CD4-positive, alpha-beta T cell treated with Interferon gamma for 1 hour (primary cell): Measurements from ENCODE around the gene HSPA4L.
A peak's percentile ranks its signal among the peaks of the same experiment; 100 is the strongest.

Experiments
- DNase-seq: peaks from one replicate; pipeline ENCODE4 v3.0.0-alpha.2; 2020

Gene HSPA4L

GRCh38 chr4:127782275-127783025 is at the start of gene HSPA4L:
Gene HSPA4L, plus strand, starts transcription at chr4:127782322. Its CDS starts 229 bp downstream, at chr4:127782551.
- peak; percentile 52 for DNase-seq

- no peak for DNase-seq
Observed at GRCh38 chr4:127732623-127733328, 49.3 kb upstream of the HSPA4L start.

DNA sequence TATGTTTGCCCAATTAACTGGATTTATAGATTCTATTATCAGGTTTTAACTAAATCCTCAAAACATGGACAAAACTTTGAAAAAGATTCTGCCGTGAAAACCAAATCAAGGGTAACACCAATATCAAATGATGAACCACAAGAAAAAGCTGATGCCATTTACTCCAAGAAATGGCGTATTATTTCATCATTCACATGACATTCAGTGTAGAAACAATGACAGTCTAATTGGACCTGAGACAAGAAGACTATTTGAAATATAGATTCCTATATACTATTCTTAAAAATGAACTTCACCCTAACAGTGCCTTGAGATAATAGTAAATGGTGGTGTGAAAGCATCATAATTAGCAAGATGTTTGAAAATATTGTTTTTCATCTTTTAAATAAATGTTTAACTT is 47.1 kb upstream of the HSPA4L start:
- DNase-seq, result no peak

DNA sequence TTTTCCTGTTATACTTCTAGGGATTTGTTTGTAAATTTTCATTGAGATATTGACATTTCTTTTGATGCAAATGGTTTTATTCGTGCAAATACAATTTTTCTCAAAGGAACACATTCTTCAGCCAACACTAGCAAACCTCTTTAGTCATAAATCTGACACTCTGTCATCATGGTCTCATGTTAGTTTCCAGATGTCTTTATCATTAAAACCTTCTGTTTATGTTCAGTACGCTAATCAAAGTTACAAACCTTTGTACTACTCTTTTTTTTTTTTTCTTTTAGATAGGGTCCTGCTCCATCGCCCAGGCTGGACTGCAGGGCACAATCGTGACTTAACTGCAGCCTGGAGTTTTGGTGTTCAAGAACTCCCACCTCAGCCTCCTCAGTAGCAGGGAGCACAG is 44.8 kb upstream of the HSPA4L start:
- no peak for DNase-seq

GRCh38 chr4:127741247-127741646 is 40.9 kb upstream of the HSPA4L start:
- no peak for DNase-seq

- no peak for DNase-seq
Observed at GRCh38 chr4:127747883-127748282, 34.2 kb upstream of the HSPA4L start.

DNA sequence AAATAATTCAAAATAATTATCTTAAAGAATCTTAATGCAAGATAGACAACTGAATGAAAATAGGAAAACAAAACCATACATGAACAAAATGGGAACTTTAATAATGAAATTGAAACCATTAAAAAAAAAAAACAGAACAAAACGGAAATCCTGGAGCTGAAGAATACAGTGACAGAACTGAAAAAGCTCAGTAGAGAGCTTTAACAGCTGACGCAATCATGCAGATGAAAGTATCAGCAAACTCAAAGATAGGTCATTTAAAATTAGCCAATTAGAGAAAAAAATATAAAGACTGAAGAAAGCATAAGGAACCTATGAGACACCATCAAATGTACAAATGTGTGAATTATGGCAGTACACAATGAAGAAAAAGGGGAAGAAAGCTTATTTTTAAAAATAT is 33.2 kb upstream of the HSPA4L start:
- DNase-seq, result no peak

DNA sequence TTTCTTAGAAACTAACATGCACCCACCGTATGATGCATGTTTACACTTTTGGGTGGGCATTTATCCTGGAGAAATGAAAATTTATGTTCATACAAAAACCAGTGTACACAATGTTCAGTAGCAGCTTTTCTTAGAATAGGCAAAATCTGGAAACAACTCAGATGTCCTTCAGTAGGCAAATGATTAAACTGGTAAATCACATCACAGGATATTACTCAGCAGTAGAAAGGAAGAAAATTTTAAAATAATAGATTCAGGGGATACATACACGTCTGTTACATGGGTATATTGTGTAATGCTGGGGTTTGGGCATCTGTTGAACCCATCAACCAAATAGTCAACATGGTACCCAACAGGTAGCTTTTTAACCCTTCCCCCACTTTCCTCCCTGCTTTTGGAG is 25.2 kb upstream of the HSPA4L start:
- no peak for DNase-seq

GRCh38 chr4:127759228-127759820 is 22.8 kb upstream of the HSPA4L start:
- DNase-seq, result no peak

- no peak for DNase-seq
Observed at GRCh38 chr4:127759893-127760292, 22.2 kb upstream of the HSPA4L start.

DNA sequence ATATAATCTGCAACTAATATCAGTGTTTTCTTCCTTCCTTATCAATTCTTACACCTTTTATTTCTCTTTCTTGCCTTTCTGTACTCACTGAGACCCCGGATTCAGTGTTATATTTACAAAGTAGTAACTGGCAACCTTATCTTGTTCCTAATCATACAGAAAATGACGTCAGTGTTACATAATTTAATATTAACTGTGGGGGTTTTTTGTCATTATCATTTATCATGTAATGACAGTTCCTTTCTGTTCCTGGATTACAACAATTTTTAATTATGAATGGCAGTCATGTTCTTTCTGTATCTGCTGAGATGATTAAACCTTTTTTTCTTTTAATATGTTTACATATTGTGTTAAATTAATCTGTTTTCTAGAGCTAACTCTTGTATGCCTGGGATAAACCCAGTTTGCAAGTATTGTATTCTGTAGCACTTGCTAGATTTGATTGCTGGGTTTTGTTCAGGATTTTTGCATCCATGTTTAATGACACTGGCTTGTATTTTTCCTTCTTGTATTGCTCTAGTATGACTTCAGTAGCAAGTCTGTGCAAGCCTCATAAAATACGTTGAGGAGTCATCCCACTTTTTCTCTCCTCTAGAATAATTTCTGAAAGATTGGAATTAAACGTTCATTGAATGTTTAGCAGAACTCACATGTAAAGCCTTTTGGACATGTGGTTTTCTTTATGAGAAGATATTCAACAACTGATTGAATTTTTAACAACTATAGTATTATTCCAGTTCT is 10.4 kb upstream of the HSPA4L start:
- no peak for DNase-seq

DNA sequence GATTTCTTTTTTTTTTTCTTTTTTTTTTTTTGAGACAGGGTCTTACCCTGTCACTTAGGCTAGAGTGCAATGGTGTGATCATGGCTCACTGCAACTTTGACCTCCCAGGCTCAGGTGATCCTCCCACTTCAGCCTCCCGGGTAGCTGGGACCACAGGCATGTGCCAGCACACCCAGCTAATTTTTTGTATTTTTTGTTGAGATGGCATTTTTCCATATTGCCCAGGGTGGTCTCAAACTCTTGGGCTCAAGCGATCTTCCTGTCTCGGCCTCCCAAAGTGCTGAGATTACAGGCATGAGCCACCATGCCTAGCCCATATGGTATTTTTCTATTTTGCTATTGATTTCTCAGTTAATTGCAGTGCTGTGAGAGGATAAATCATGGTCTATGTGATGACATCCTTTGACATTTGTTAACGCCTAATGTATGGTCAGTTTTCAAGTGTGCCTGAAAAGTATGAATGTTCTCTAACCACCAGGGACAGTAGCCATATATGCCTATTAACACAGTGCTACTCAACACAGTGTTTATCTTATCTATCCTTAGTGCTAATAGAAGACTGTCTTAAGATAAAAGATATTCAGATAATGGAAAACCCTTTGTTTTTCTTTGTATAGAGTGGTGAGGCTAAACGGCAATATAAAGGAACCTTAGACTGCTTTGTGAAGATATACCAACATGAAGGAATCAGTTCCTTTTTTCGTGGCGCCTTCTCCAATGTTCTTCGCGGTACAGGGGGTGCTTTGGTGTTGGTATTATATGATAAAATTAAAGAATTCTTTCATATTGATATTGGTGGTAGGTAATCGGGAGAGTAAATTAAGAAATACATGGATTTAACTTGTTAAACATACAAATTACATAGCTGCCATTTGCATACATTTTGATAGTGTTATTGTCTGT is 9.1 kb upstream of the HSPA4L start:
- DNase-seq, result no peak

GRCh38 chr4:127775843-127776242 is 6.3 kb upstream of the HSPA4L start:
- DNase-seq, result no peak

DNA sequence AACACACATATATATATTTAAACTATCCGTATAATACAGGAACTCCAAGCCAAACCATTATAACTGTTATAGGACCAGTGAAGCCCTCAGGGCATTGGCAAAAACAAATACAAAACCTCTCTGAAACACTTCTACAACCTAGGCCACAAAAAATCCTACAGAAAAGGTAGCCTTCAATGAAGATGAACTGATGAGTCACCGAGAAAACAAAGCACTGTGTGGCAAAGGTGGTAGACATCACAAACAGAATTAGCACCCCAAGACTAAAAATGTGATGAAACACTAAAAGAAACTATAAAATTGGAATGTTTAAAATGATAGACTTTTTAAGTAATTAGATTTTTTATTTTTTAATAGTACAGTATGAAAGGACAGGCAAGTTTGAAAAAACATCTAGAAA is 5.5 kb upstream of the HSPA4L start:
- no peak for DNase-seq

DNA sequence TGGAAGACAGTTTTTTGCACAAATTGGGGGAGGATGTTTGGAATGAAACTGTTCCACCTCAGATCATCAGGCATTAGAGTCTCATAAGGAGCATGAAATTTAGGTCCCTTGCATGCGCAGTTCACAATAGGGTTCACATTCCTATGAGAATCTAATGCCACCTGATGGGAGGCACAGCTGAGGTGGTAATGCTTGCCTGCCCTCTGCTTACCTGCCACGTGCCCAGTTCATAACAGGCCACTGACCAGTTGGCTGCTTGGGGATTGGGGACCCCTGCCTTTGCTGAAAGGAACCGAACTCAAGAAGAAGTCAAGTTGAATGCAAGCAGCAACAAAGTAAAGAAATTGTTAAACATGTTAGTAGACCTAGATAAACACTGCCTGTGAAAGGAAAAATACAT is 4.6 kb upstream of the HSPA4L start:
- no peak for DNase-seq

GRCh38 chr4:127778102-127778501 is 4.0 kb upstream of the HSPA4L start:
- no peak for DNase-seq

- no peak for DNase-seq
Observed at GRCh38 chr4:127780598-127780997, 1.5 kb upstream of the HSPA4L start.

DNA sequence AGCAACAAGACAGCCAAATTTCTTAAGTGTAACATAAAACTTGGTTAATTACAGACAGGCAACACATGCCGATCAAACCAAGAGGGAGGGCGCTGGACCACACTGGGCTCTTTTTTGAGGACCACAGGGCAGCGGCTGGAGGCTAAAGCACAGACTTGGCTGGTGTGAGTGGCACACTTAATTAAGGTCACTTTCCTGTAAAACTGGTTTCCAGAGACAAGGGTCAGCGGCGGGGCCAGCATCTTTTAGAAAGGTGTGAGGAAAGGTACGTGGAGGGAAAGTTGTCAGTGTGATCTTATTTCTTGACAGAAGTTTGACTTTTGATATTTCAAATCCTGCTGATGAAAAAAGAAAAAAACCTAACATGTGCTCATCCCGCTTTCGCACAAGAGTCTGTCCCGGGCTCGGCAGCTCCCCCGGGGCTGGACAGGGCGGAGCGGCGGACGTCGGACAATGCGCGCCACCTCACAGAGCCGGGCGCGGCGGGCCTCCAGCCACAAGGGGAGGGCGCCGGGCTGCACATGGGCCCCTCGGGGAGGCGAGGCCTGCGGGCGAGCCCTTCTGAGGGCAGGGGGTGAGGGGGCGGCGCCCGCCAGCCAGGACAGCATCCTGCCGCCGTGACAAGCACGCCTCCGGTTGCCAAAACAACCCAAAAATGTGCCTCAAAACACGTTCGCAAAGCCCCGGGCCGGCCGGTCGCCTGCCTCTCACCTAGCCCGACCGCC is 660 bp upstream of the HSPA4L start:
- no peak for DNase-seq

DNA sequence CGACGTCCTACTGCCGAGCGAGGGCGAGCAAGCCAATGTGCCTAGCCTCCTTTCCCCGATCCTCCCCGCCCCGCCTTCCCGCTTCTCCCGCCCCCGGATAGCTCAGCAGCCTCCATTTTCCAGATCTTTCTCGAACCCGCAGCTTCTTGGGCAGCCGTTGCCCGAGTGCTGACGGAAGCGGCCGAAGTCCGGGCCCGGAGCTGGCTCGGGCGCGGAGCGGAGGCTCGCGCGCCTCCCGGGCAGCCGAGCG is 172 bp upstream of the HSPA4L start:
- DNase-seq, result no peak

GRCh38 chr4:127783026-127783769 is 1.1 kb downstream of the HSPA4L start:
- no peak for DNase-seq
